Vagina (tissue), 2 donors: ENCODE data around the gene BTG2. TPM values are rescaled to one million over a fixed set of nuclear protein-coding genes. Genes with fewer than 3 reads are reported as not detected.
A peak's percentile ranks its signal among the peaks of the same experiment; 100 is the strongest.

Experiments
- DNase-seq, 2 donors: peaks; one replicate each; pipeline ENCODE4 v3.0.0-alpha.2; 2017; ENCODE audit errors: extremely low spot score in 2 of 2
- H3K27ac ChIP-seq: fragments of 200-600 bp; sonication (generic); one replicate; pipeline ENCODE4 v1.5.1; 2019
- H3K27me3 ChIP-seq: fragments of 200-600 bp; sonication (generic); one replicate; pipeline ENCODE4 v1.5.1; 2019
- H3K36me3 ChIP-seq, 2 donors: fragments of 200-600 bp; sonication (generic); one replicate each; pipeline ENCODE4 v1.5.1; 2017 to 2019
- H3K4me1 ChIP-seq: fragments of 200-600 bp; sonication (generic); one replicate; pipeline ENCODE4 v1.5.1; 2019
- H3K4me3 ChIP-seq, 2 donors: fragments of 200-600 bp; sonication (generic); 1 replicate in 1 of 2; 2 replicates in 1 of 2; pipeline ENCODE4 v1.5.1; 2016 to 2019
- H3K9me3 ChIP-seq: fragments of 200-600 bp; sonication (generic); one replicate; pipeline ENCODE4 v1.5.1; 2019
- POLR2A ChIP-seq, 2 donors: fragments of 450-650 bp; IDR thresholded peaks; one replicate each; pipeline ENCODE4 v1.6.1; 2017; ENCODE audit warnings: antibody characterized with exemption in 2 of 2, mild to moderate bottlenecking in 2 of 2, moderate library complexity in 2 of 2
- POLR2AphosphoS5 ChIP-seq, 2 donors: sonication (generic); formaldehyde crosslinking; IDR thresholded peaks; one replicate each; pipeline ENCODE4 v1.9.0; 2017; ENCODE audit warnings: antibody characterized with exemption in 2 of 2, mild to moderate bottlenecking in 2 of 2, low read depth in 1 of 2; ENCODE audit not compliant: insufficient read depth in 1 of 2
- intact Hi-C: fragments of 100-400 bp; cut with DNase I; formaldehyde crosslinking; loops from one replicate; pipeline ENCODE4 v1.15.1; 2023
- total RNA-seq: library from RNA; depleted of rRNA; stranded (reverse); fragments of >200 nt; gene quantifications from one replicate; pipeline ENCODE4 v1.2.3, GENCODE V29; 2016
- TF ChIP-seq, protein P1 (sequence below), 3 experiments: fragments of 450-650 bp in 2 of 3; fragments of 200-600 bp in 1 of 3; sonication (generic) in 1 of 3; IDR thresholded peaks; one replicate each; pipeline ENCODE4 v1.5.1; 2017 to 2019; ENCODE audit warnings: antibody characterized with exemption in 3 of 3, mild to moderate bottlenecking in 2 of 3, moderate library complexity in 2 of 3

The BTG2 gene
- total RNA-seq, 1 donor from 2014 or later = 191 TPM

DNA sequence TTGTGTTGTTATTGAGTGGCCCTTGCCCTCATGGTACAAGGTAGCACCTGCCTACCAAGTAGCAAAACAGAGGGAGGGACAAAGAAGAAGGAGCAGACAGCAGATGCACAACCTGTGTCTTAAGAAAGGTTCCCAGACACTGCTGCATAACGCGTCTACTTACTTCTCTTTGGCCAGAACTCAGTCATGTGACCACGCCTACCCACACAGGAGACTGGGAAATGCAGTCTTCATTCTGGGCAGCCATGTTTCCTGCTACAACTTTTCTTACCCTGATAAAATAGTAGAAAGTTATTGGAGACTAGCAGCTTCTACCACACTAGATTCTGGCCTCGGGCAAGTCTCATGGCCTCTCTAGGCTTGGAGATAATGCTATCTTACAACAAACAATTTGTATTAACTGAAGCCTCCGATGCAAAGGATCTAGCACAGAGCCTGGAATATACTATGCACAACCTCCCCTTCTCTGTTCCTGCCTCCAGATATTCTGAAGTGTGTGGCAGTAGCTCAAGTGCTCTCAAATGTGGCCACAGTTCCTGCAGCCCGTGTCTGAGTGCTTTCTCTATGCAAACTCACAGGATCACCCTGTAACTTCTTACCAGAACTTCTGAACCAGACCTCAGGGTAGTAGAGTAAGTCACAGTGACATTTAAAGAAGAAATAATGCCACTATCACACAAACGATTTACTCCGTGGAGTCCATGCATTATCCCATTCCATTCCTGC, 34.1 kb upstream of the BTG2 start:
- Histone ChIP-seq H3K27me3 (no peaks in the 10 kb centered on the region), H3K4me3 (no peak overlapping the region), H3K36me3 (no peaks in the 10 kb centered on the region), H3K9me3 (no peaks in the 10 kb centered on the region), H3K4me1 (peaks cover 45% of the 10 kb centered on the region), H3K27ac (no peak overlapping the region)
- TF ChIP-seq POLR2AphosphoS5 (IDR thresholded peaks at IDR 0.05; ENCODE audit: insufficient read depth in 1 of 2, low read depth in 1 of 2) = peak in 1 of 2 donors; percentile 37
- TF ChIP-seq POLR2A (IDR thresholded peaks at IDR 0.05) = no peak
- peak in 1 of 2 donors; percentile 87 for DNase-seq
- intact Hi-C loops = loop anchor here (5.0 kb wide), 2 partner anchors 36 to 56 kb away; partner anchors contain the start of gene BTG2

DNA sequence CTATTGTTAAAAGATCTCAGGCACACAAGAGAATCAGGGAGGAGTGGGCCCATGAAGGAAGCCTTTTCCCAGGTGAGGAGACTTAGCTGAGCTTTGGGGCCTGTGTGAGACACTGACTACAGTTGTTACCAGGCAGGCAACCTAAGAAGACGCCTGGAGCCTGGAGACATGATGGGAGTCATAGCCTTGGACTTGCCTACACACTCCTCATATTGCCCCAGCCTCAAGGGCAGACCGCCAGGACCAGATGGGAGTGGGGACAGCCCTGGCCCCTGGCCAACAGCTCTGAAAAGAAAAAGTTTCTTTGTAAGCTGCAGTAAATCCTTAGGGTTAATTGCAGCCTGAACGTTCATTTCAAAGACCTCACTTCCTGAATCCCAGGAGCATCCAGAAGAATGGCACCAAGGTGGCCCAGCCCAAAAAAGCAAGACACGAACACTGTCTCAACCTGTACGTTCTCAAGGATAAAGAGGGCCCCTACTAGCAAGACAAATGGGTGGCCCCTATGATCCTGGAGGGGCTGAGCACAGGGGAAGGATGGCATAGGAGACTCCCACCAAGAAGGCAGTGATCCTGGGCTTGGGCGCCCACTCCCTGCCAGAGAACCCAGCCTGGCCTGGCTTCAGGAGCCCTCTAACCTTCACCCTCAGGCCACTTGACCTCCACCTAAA, 33.2 kb upstream of the BTG2 start:
- DNase-seq = peak; percentile 49 to 88
- Histone ChIP-seq H3K27me3 (no peaks in the 10 kb centered on the region), H3K9me3 (no peaks in the 10 kb centered on the region), H3K36me3 (no peaks in the 10 kb centered on the region), H3K27ac (peak overlapping the region; percentile 81), H3K4me3 (no peak overlapping the region), H3K4me1 (peaks cover 48% of the 10 kb centered on the region)
- intact Hi-C loops = loop anchor here (5.0 kb wide), 2 partner anchors 35 to 55 kb away; partner anchors contain the start of gene BTG2
- TF ChIP-seq POLR2A (IDR thresholded peaks at IDR 0.05) (no peak), POLR2AphosphoS5 (IDR thresholded peaks at IDR 0.05; ENCODE audit: insufficient read depth in 1 of 2, low read depth in 1 of 2) (no peak)
- TF ChIP-seq, protein P1, sequence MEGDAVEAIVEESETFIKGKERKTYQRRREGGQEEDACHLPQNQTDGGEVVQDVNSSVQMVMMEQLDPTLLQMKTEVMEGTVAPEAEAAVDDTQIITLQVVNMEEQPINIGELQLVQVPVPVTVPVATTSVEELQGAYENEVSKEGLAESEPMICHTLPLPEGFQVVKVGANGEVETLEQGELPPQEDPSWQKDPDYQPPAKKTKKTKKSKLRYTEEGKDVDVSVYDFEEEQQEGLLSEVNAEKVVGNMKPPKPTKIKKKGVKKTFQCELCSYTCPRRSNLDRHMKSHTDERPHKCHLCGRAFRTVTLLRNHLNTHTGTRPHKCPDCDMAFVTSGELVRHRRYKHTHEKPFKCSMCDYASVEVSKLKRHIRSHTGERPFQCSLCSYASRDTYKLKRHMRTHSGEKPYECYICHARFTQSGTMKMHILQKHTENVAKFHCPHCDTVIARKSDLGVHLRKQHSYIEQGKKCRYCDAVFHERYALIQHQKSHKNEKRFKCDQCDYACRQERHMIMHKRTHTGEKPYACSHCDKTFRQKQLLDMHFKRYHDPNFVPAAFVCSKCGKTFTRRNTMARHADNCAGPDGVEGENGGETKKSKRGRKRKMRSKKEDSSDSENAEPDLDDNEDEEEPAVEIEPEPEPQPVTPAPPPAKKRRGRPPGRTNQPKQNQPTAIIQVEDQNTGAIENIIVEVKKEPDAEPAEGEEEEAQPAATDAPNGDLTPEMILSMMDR (IDR thresholded peaks at IDR 0.05) = no peak

DNA sequence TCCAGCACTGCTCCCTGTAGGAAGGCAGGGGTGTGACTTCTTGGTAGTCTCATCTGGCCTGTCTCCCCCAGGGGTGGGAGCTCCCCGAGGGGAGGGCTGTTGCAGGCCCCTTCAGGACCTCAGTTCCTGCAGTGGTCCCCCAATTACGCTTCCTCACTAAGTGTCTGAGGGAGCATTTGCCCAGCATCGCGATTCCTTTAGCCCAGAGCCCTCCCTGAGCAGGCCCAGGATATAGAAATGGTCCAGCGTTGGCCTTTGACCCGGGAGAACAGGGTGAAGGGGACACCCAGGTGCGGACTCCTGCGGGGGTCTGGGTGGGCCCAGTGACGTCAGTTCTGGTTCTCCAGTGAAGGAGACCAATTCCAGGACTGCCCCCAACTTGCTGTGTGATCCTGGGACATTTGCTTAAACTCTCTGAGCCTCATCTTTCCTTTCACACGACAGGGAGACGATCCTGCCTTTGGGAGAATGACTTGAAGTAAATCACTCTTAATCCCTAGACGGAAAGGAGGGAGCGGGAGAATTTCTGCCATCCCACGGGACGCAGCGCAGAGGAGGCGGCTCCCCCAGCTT, 32.6 kb upstream of the BTG2 start:
- TF ChIP-seq, protein P1 (IDR thresholded peaks at IDR 0.05) = no peak
- H3K36me3 ChIP-seq = no peaks in the 10 kb centered on the region
- peak; percentile 84 to 87 for DNase-seq
- H3K4me1 ChIP-seq = peaks cover 51% of the 10 kb centered on the region
- no peaks in the 10 kb centered on the region for H3K9me3 ChIP-seq
- peak overlapping the region; percentile 81 for H3K27ac ChIP-seq
- H3K4me3 ChIP-seq = peak overlapping the region; percentile 18 to 23
- intact Hi-C loops = loop anchor here (5.0 kb wide), 2 partner anchors 35 to 55 kb away; partner anchors contain the start of gene BTG2
- H3K27me3 ChIP-seq = no peaks in the 10 kb centered on the region

DNA sequence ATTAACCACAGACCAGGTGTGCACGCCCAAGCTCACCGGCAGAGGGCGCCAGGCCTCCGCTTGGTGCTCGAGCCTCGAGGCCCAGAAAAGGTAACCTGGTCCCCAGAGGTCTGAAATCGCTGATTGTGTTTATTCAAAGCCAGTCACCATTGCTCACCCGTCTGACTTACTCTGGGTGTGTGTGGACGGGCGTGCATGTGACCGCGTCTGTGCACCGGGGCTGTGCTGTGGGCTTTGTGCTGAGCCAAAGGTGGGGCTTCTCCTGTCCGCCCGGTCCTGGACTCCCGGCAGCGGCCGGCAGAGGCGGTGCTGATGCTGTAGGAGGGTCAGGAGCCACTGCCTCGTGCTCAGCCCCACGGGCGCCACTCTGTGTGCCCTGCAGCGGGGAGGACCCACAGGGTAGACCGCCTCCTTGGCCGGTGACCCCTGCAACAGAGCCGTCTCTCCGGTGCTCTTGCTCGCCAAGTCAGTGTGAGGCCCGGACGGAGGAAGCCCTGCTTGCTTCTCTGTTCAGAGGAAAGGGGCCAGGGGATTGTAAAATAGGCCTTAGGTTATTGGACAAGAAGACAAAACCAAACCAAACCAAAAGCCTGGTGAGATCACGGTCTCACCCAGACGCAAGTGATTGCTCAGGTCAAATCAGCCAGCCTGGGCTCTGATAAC, 32.0 kb upstream of the BTG2 start:
- peaks cover 55% of the 10 kb centered on the region for H3K4me1 ChIP-seq
- TF ChIP-seq POLR2AphosphoS5 (IDR thresholded peaks at IDR 0.05; ENCODE audit: insufficient read depth in 1 of 2, low read depth in 1 of 2) (peak; percentile 74 to 90), POLR2A (IDR thresholded peaks at IDR 0.05) (no peak)
- TF ChIP-seq, protein P1 (IDR thresholded peaks at IDR 0.05) = peak; percentile 88 to 99 (median 99)
- intact Hi-C loops = loop anchor here (5.0 kb wide), 2 partner anchors 34 to 54 kb away; partner anchors contain the start of gene BTG2
- DNase-seq = peak; percentile 95 to 97
- H3K27me3 ChIP-seq = no peaks in the 10 kb centered on the region
- H3K27ac ChIP-seq = peak overlapping the region; percentile 81
- H3K36me3 ChIP-seq = no peaks in the 10 kb centered on the region
- H3K9me3 ChIP-seq = no peaks in the 10 kb centered on the region
- peak overlapping the region; percentile 18 to 23 for H3K4me3 ChIP-seq
